HL-60 (cell line): ENCODE data around the gene KCNQ1.

Experiments
- GABPA ChIP-seq: IDR thresholded peaks from 2 replicates; pipeline ENCODE4 v1.6.1; 2012; ENCODE audit warnings: low read depth
- POLR2AphosphoS5 ChIP-seq: IDR thresholded peaks from 2 replicates; pipeline ENCODE4 v1.6.1; 2012; ENCODE audit warnings: low read depth
- REST ChIP-seq: IDR thresholded peaks from 2 replicates; pipeline ENCODE4 v1.6.1; 2012; ENCODE audit warnings: low read depth; ENCODE audit not compliant: insufficient replicate concordance
- TF ChIP-seq, protein P1 (sequence below): IDR thresholded peaks from one replicate; pipeline ENCODE4 v1.5.1; 2011; ENCODE audit warnings: low read length, control low read depth, inconsistent platforms; ENCODE audit not compliant: insufficient read depth

DNA sequence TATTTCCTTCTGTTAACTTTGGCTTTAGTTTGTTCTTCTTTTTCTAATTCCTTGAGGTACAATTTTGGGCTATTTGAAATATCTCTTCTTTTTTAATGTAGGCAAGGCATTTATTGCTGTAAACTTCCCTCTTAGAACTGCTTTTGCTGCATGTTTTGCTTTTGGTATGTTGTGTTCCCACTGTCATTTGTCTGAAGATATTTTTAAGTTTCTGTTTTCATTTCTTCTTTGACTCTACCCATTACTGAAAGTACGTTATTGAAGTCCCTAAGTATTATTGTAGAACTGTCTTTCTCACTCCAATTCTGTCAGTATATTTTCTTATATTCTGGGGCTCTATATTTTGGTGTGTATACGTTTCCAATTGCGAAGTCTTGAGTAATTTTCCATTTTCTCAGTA is 177.1 kb downstream of the KCNQ1 start:
- TF ChIP-seq, protein P1, sequence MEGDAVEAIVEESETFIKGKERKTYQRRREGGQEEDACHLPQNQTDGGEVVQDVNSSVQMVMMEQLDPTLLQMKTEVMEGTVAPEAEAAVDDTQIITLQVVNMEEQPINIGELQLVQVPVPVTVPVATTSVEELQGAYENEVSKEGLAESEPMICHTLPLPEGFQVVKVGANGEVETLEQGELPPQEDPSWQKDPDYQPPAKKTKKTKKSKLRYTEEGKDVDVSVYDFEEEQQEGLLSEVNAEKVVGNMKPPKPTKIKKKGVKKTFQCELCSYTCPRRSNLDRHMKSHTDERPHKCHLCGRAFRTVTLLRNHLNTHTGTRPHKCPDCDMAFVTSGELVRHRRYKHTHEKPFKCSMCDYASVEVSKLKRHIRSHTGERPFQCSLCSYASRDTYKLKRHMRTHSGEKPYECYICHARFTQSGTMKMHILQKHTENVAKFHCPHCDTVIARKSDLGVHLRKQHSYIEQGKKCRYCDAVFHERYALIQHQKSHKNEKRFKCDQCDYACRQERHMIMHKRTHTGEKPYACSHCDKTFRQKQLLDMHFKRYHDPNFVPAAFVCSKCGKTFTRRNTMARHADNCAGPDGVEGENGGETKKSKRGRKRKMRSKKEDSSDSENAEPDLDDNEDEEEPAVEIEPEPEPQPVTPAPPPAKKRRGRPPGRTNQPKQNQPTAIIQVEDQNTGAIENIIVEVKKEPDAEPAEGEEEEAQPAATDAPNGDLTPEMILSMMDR = no peak
- TF ChIP-seq POLR2AphosphoS5 = no peak
- no peak for TF ChIP-seq REST
- no peak for TF ChIP-seq GABPA
